K562 (cell line): ENCODE data around the gene TIMP3. TPM values are rescaled to one million over a fixed set of nuclear protein-coding genes. Genes with fewer than 3 reads are reported as not detected.

Experiments
- BHLHE40 ChIP-seq: IDR thresholded peaks from 2 replicates; pipeline ENCODE4 v1.6.1; 2011; ENCODE audit warnings: low read length, improper control_type of control experiment
- FOS ChIP-seq: IDR thresholded peaks from 3 replicates; pipeline ENCODE4 v1.6.1; 2011; ENCODE audit not compliant: insufficient read length; ENCODE audit errors: extremely low read depth
- MBD2 ChIP-seq: sonication (generic); IDR thresholded peaks from 2 replicates; pipeline ENCODE4 v1.6.1; 2016; ENCODE audit warnings: low read depth, borderline replicate concordance
- SAFB ChIP-seq: fragments of 200-400 bp; formaldehyde crosslinking; IDR thresholded peaks from 2 replicates; pipeline ENCODE4 v1.6.1; 2017; ENCODE audit warnings: low read depth, low read length, borderline replicate concordance
- SNRNP70 ChIP-seq: fragments of 200-400 bp; formaldehyde crosslinking; optimal IDR thresholded peaks from 2 replicates; pipeline ENCODE3; 2017; ENCODE audit warnings: low read depth, low read length
- SP1 ChIP-seq: sonication (generic); formaldehyde crosslinking; IDR thresholded peaks from 2 replicates; pipeline ENCODE4 v1.8.1; 2022; ENCODE audit warnings: mild to moderate bottlenecking, missing genetic modification reagents
- ZNF695 ChIP-seq: fragments of 450-650 bp; formaldehyde crosslinking; IDR thresholded peaks from 2 replicates; pipeline ENCODE4 v1.4.0; 2020; ENCODE audit warnings: mild to moderate bottlenecking, moderate library complexity
- polyA plus RNA-seq, 8 experiments: library from polyadenylated mRNA; depleted of rRNA in 4 of 8; stranded (reverse) in 5 of 8; unstranded in 3 of 8; fragments of >200 nt; fragmentation: Nextera tagmentation in 2 of 8; fragmentation: Illumina TruSeq in 1 of 8; extraction: Ambion mirVana in 2 of 8; extraction: Trizol in 1 of 8; gene quantifications; 2 replicates each; pipeline versions ENCODE4 v1.2.1 to v1.2.3, GENCODE V29; 2011 to 2014; ENCODE audit warnings: inconsistent platforms in 1 of 8, missing spikeins in 1 of 8
- total RNA-seq, 7 experiments: library from RNA; depleted of rRNA in 6 of 7; stranded (reverse); fragments of >200 nt in 6 of 7; fragmentation: Illumina TruSeq in 2 of 7; extraction: Trizol in 2 of 7; gene quantifications; 2 replicates each; pipeline versions ENCODE4 v1.2.1 to v1.2.3, GENCODE V29; 2011 to 2021; ENCODE audit warnings: low replicate concordance in 1 of 7
- TF ChIP-seq, protein P1 (sequence below): sonication (generic); formaldehyde crosslinking; IDR thresholded peaks from 2 replicates; pipeline ENCODE4 v1.8.0; 2022; ENCODE audit warnings: mild to moderate bottlenecking, missing genetic modification reagents
- TF ChIP-seq, protein P2 (sequence below): sonication (generic); formaldehyde crosslinking; IDR thresholded peaks from 2 replicates; pipeline ENCODE4 v1.8.0; 2023; ENCODE audit warnings: mild to moderate bottlenecking, missing genetic modification reagents

Gene TIMP3
- total and polyA plus RNA-seq, 9 of the 15 experiments (the other 6 are each of a cell fraction or from before 2014, with no cell fraction given) = 0.07 to 0.73 (median 0.18) TPM

DNA sequence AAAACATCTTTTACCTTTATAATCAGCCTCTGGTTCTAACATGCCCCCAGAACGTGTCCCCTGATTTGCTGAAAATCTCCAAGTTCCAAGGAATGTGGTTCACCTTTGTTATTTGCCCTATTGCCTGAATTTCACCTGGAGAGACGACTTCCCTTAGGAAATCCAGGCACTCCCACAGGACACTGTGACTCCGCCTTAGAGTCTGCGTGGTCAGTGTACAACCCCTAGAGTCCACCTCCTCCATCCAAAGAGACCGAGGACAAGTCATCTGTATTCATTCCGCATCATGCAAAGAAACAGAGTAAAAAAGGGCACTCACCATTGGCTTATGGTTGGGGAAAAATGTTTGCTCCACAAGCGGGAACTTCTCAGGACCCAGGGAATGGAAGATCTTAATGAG, 63.1 kb downstream of the TIMP3 start (continued):
- TF ChIP-seq BHLHE40 (no peak), MBD2 (no peak), SNRNP70 (no peak), FOS (no peak), SAFB (no peak), SP1 (CRISPR knock-in tag) (no peak), ZNF695 (no peak)
- TF ChIP-seq, protein P1, sequence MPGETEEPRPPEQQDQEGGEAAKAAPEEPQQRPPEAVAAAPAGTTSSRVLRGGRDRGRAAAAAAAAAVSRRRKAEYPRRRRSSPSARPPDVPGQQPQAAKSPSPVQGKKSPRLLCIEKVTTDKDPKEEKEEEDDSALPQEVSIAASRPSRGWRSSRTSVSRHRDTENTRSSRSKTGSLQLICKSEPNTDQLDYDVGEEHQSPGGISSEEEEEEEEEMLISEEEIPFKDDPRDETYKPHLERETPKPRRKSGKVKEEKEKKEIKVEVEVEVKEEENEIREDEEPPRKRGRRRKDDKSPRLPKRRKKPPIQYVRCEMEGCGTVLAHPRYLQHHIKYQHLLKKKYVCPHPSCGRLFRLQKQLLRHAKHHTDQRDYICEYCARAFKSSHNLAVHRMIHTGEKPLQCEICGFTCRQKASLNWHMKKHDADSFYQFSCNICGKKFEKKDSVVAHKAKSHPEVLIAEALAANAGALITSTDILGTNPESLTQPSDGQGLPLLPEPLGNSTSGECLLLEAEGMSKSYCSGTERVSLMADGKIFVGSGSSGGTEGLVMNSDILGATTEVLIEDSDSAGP (CRISPR knock-in tag) = no peak
- TF ChIP-seq, protein P2, sequence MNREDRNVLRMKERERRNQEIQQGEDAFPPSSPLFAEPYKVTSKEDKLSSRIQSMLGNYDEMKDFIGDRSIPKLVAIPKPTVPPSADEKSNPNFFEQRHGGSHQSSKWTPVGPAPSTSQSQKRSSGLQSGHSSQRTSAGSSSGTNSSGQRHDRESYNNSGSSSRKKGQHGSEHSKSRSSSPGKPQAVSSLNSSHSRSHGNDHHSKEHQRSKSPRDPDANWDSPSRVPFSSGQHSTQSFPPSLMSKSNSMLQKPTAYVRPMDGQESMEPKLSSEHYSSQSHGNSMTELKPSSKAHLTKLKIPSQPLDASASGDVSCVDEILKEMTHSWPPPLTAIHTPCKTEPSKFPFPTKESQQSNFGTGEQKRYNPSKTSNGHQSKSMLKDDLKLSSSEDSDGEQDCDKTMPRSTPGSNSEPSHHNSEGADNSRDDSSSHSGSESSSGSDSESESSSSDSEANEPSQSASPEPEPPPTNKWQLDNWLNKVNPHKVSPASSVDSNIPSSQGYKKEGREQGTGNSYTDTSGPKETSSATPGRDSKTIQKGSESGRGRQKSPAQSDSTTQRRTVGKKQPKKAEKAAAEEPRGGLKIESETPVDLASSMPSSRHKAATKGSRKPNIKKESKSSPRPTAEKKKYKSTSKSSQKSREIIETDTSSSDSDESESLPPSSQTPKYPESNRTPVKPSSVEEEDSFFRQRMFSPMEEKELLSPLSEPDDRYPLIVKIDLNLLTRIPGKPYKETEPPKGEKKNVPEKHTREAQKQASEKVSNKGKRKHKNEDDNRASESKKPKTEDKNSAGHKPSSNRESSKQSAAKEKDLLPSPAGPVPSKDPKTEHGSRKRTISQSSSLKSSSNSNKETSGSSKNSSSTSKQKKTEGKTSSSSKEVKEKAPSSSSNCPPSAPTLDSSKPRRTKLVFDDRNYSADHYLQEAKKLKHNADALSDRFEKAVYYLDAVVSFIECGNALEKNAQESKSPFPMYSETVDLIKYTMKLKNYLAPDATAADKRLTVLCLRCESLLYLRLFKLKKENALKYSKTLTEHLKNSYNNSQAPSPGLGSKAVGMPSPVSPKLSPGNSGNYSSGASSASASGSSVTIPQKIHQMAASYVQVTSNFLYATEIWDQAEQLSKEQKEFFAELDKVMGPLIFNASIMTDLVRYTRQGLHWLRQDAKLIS (CRISPR knock-in tag) = no peak
- TF ChIP-seq, all 486 proteins: peak for 0
